ENCODE results near the gene P2RX2. TPM values are rescaled to one million over a fixed set of nuclear protein-coding genes. Genes with fewer than 3 reads are reported as not detected.
A peak's percentile ranks its signal among the peaks of the same experiment; 100 is the strongest.

The P2RX2 gene
- total RNA-seq, 4 donors from 2014 or later = 0.47 to 3.9 (median 3.3) TPM

- peak overlapping the region in 1 of 2 donors; percentile 44 for H3K4me3 ChIP-seq
- H3K36me3 ChIP-seq = peaks cover 0 to 13% of the 10 kb centered on the region in 2 donors
- peak overlapping the region in 1 of 4 donors; percentile 71 for H3K27ac ChIP-seq
- peaks cover 0 to 50% (median 9%) of the 10 kb centered on the region in 3 donors for H3K4me1 ChIP-seq
- H3K9me3 ChIP-seq = peaks cover 0 to 17% (median 0%) of the 10 kb centered on the region in 3 donors
- WGBS, 2 donors (ENCODE audit: low coverage in 1 of 2) = no CpG with 5 or more reads among the region's 53 CpGs
- no peak for TF ChIP-seq POLR2AphosphoS5 (IDR thresholded peaks at IDR 0.05)
- no peak for TF ChIP-seq CTCF (IDR thresholded peaks at IDR 0.05)
- TF ChIP-seq POLR2A (IDR thresholded peaks at IDR 0.05) = no peak
- TF ChIP-seq EP300 (IDR thresholded peaks at IDR 0.05) = no peak
- ATAC-seq = no peak
- H3K27me3 ChIP-seq = peaks cover 66% of the 10 kb centered on the region
Measured at GRCh38 chr12:132619386-132620112, 973 bp downstream of the P2RX2 start.

- Histone ChIP-seq H3K4me1 (peaks cover 0 to 47% (median 9%) of the 10 kb centered on the region in 3 donors), H3K36me3 (peaks cover 0 to 20% of the 10 kb centered on the region in 2 donors), H3K27me3 (peaks cover 61% of the 10 kb centered on the region), H3K9me3 (peaks cover 0 to 17% (median 0%) of the 10 kb centered on the region in 3 donors), H3K4me3 (no peak overlapping the region), H3K27ac (no peak overlapping the region)
- TF ChIP-seq EP300 (IDR thresholded peaks at IDR 0.05) (no peak), POLR2A (IDR thresholded peaks at IDR 0.05) (no peak), POLR2AphosphoS5 (IDR thresholded peaks at IDR 0.05) (no peak), CTCF (IDR thresholded peaks at IDR 0.05) (no peak)
- WGBS, 2 donors (ENCODE audit: low coverage in 1 of 2) = 67% methylated on average over 4 of the region's 29 CpGs; no CpG with 5 or more reads in 1 of the 2 donors
- no peak for ATAC-seq
Measured at GRCh38 chr12:132620113-132620898, 1.7 kb downstream of the P2RX2 start.

- Histone ChIP-seq H3K27ac (peak overlapping the region in 1 of 4 donors; percentile 69), H3K4me1 (peaks cover 0 to 47% (median 9%) of the 10 kb centered on the region in 3 donors), H3K27me3 (peaks cover 54% of the 10 kb centered on the region), H3K36me3 (peaks cover 0 to 28% of the 10 kb centered on the region in 2 donors), H3K4me3 (no peak overlapping the region), H3K9me3 (peaks cover 0 to 15% (median 0%) of the 10 kb centered on the region in 3 donors)
- 90% methylated on average over 2 of the region's 28 CpGs; no CpG with 5 or more reads in 1 of the 2 donors for WGBS, 2 donors (ENCODE audit: low coverage in 1 of 2)
- TF ChIP-seq CTCF (IDR thresholded peaks at IDR 0.05) (no peak), EP300 (IDR thresholded peaks at IDR 0.05) (no peak), POLR2AphosphoS5 (IDR thresholded peaks at IDR 0.05) (no peak), POLR2A (IDR thresholded peaks at IDR 0.05) (no peak)
- no peak for ATAC-seq
Measured at GRCh38 chr12:132620899-132621656, 2.5 kb downstream of the P2RX2 start.

GRCh38 chr12:132621657-132622435 lies 3.3 kb downstream of the P2RX2 start:
- TF ChIP-seq POLR2A (IDR thresholded peaks at IDR 0.05) = no peak
- TF ChIP-seq CTCF (IDR thresholded peaks at IDR 0.05) = no peak
- no peak for TF ChIP-seq EP300 (IDR thresholded peaks at IDR 0.05)
- TF ChIP-seq POLR2AphosphoS5 (IDR thresholded peaks at IDR 0.05) = no peak
- Histone ChIP-seq H3K36me3 (peaks cover 0 to 30% of the 10 kb centered on the region in 2 donors), H3K27ac (peak overlapping the region in 3 of 4 donors; percentile 43 to 69 (median 51)), H3K9me3 (peaks cover 0 to 7% (median 0%) of the 10 kb centered on the region in 3 donors), H3K4me3 (no peak overlapping the region), H3K27me3 (peaks cover 46% of the 10 kb centered on the region), H3K4me1 (peaks cover 0 to 47% (median 9%) of the 10 kb centered on the region in 3 donors)
- ATAC-seq = peak; percentile 25
- 70% methylated on average over 2 of the region's 21 CpGs; no CpG with 5 or more reads in 1 of the 2 donors for WGBS, 2 donors (ENCODE audit: low coverage in 1 of 2)
